Smooth muscle cell (in vitro differentiated cells): ENCODE data around the gene FAM43A. TPM values are rescaled to one million over a fixed set of nuclear protein-coding genes. Genes with fewer than 3 reads are reported as not detected.

Source experiments
- DNase-seq: peaks from one replicate; lab custom pipeline; 2025; ENCODE audit not compliant: unreplicated experiment; lab: John Stamatoyannopoulos, UW
- H2AFZ ChIP-seq: fragments of 200-600 bp; sonication (generic); 2 replicates; pipeline ENCODE4 v1.6.0; 2016; ENCODE audit warnings: antibody characterized with exemption, low read depth, mild to moderate bottlenecking
- H3F3A ChIP-seq: fragments of 200-600 bp; sonication (generic); 2 replicates; pipeline ENCODE4 v1.6.0; 2017; ENCODE audit warnings: antibody characterized with exemption, low read depth
- H3K27ac ChIP-seq: fragments of 200-600 bp; sonication (generic); 2 replicates; pipeline ENCODE4 v1.5.1; 2016; ENCODE audit warnings: low read depth, mild to moderate bottlenecking
- H3K27me3 ChIP-seq: fragments of 200-600 bp; sonication (generic); 2 replicates; pipeline ENCODE4 v1.6.1; 2016; ENCODE audit warnings: low read depth, mild to moderate bottlenecking
- H3K36me3 ChIP-seq: fragments of 200-600 bp; sonication (generic); 2 replicates; pipeline ENCODE4 v1.5.1; 2016; ENCODE audit warnings: low read depth
- H3K4me1 ChIP-seq: fragments of 200-600 bp; sonication (generic); 2 replicates; pipeline ENCODE4 v1.5.1; 2016; ENCODE audit warnings: low read depth
- H3K4me2 ChIP-seq: fragments of 200-600 bp; sonication (generic); 2 replicates; pipeline ENCODE4 v1.6.0; 2016; ENCODE audit warnings: mild to moderate bottlenecking
- H3K4me3 ChIP-seq: fragments of 200-600 bp; sonication (generic); 2 replicates; pipeline ENCODE4 v1.5.1; 2016; ENCODE audit warnings: mild to moderate bottlenecking
- H3K79me2 ChIP-seq: fragments of 200-600 bp; sonication (generic); 2 replicates; pipeline ENCODE4 v1.6.0; 2016; ENCODE audit warnings: low read depth, mild to moderate bottlenecking
- H3K9ac ChIP-seq: fragments of 200-600 bp; sonication (generic); 2 replicates; pipeline ENCODE4 v1.6.0; 2016; ENCODE audit warnings: low read depth
- H3K9me3 ChIP-seq: fragments of 200-600 bp; sonication (generic); replicated peaks from 2 replicates; pipeline ENCODE4 v1.5.1; 2016; ENCODE audit warnings: low read depth
- H4K20me1 ChIP-seq: fragments of 200-600 bp; sonication (generic); 2 replicates; pipeline ENCODE4 v1.6.0; 2016; ENCODE audit warnings: low read depth
- WGBS: methylation state at CpG from one replicate; pipeline ENCODE4 v1.1.7; 2016; ENCODE audit warnings: low lambda C conversion rate; 5-methylcytosine and 5-hydroxymethylcytosine counted together
- polyA plus RNA-seq: library from polyadenylated mRNA; unstranded; fragments of >200 nt; fragmentation: Nextera tagmentation; extraction: Ambion mirVana; gene quantifications from 2 replicates; pipeline ENCODE4 v1.2.1, GENCODE V29; 2016
- total RNA-seq: library from RNA; depleted of rRNA; stranded (reverse); fragments of >200 nt; gene quantifications from 2 replicates; pipeline ENCODE4 v1.2.3, GENCODE V29; 2014
- TF ChIP-seq, protein P1 (sequence below): fragments of 200-600 bp; sonication (generic); IDR thresholded peaks from 2 replicates; pipeline ENCODE4 v1.5.1; 2017; ENCODE audit warnings: borderline replicate concordance, mild to moderate bottlenecking, antibody characterized with exemption; ENCODE audit not compliant: insufficient read depth, poor library complexity, severe bottlenecking

FAM43A gene
- total and polyA plus RNA-seq, 2 experiments from 2014 or later: 19.0 to 73.4 TPM

DNA sequence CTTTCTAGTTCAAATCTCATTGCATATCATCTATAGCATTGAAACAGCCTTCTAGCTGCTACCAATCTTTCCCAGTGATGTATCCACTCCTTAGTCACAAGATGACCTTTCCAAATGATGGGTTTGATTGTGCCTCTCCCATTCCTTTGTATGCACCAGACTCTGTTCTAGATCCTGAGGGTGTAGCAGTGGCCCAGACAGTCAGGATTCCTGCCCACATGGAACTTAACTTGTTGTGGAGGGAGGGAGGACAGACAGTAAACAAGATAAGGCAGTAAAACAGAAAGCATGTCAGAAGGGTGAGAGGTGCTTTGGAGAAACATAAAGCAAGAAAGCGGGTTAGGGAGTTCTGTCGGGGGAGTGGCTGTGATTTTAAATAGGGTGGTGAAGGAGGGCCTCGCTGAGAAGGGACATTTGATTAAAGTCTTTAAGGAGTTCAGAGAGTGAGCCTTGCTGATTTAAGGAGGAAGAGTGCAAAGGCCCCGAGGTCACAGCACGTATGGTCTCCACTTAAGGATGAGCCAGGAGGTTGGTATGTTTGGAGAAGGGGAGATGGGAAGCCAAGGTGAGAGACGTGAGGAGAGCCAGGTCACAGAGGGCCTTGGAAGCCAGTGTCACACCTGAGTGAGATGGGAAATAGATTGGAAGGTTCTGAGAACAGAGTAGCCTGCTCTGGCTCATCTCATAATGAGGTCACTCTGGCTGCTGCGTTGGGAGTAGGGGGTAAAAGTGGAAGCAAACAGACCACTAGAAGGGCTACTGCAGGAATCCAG lies 38.3 kb downstream of the FAM43A start:
- TF ChIP-seq, protein P1, sequence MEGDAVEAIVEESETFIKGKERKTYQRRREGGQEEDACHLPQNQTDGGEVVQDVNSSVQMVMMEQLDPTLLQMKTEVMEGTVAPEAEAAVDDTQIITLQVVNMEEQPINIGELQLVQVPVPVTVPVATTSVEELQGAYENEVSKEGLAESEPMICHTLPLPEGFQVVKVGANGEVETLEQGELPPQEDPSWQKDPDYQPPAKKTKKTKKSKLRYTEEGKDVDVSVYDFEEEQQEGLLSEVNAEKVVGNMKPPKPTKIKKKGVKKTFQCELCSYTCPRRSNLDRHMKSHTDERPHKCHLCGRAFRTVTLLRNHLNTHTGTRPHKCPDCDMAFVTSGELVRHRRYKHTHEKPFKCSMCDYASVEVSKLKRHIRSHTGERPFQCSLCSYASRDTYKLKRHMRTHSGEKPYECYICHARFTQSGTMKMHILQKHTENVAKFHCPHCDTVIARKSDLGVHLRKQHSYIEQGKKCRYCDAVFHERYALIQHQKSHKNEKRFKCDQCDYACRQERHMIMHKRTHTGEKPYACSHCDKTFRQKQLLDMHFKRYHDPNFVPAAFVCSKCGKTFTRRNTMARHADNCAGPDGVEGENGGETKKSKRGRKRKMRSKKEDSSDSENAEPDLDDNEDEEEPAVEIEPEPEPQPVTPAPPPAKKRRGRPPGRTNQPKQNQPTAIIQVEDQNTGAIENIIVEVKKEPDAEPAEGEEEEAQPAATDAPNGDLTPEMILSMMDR: no peak
- DNase-seq: no peak
- H3K9ac ChIP-seq: no peak overlapping the region
- no peak overlapping the region for H3K4me2 ChIP-seq
- no peaks in the 10 kb centered on the region for H3K36me3 ChIP-seq
- no peaks in the 10 kb centered on the region for H4K20me1 ChIP-seq
- no peaks in the 10 kb centered on the region for H3K79me2 ChIP-seq
- no peak overlapping the region for H3K27ac ChIP-seq
- no peak overlapping the region for H3K4me3 ChIP-seq
- H3K27me3 ChIP-seq: no peaks in the 10 kb centered on the region
- H3K4me1 ChIP-seq: peaks cover 4% of the 10 kb centered on the region
- WGBS: 53% methylated on average over 7 of the region's 7 CpGs
- peaks cover 7% of the 10 kb centered on the region for H3F3A ChIP-seq
- H3K9me3 ChIP-seq: no peaks in the 10 kb centered on the region
- no peak overlapping the region for H2AFZ ChIP-seq

DNA sequence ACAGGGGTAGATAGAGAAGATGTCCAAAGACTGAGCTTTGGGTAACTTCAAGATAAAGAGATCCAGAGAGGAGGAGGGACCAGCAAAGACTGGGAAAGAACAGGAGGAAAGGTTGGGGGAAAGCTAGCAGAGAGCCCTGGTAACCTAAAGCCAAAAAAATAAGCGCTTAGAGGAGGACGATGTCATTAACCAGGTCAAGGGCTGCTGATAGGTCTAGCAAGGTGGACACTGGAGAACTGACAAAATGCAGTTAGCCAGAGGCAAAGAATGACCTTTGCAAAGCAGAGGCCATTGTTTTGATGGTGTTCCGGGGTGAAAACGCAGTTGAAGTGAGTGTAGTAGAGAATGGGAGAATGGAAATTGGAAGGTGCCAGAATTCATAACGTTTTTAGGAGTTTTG lies 39.7 kb downstream of the FAM43A start:
- Histone ChIP-seq H2AFZ (no peak overlapping the region), H4K20me1 (no peaks in the 10 kb centered on the region), H3F3A (peaks cover 7% of the 10 kb centered on the region), H3K9ac (no peak overlapping the region), H3K79me2 (no peaks in the 10 kb centered on the region), H3K27me3 (no peaks in the 10 kb centered on the region), H3K27ac (no peak overlapping the region), H3K36me3 (no peaks in the 10 kb centered on the region), H3K4me1 (peaks cover 4% of the 10 kb centered on the region), H3K4me2 (no peak overlapping the region), H3K4me3 (no peak overlapping the region), H3K9me3 (no peaks in the 10 kb centered on the region)
- DNase-seq: no peak
- TF ChIP-seq, protein P1: no peak
- 61% methylated on average over 5 of the region's 5 CpGs for WGBS

DNA sequence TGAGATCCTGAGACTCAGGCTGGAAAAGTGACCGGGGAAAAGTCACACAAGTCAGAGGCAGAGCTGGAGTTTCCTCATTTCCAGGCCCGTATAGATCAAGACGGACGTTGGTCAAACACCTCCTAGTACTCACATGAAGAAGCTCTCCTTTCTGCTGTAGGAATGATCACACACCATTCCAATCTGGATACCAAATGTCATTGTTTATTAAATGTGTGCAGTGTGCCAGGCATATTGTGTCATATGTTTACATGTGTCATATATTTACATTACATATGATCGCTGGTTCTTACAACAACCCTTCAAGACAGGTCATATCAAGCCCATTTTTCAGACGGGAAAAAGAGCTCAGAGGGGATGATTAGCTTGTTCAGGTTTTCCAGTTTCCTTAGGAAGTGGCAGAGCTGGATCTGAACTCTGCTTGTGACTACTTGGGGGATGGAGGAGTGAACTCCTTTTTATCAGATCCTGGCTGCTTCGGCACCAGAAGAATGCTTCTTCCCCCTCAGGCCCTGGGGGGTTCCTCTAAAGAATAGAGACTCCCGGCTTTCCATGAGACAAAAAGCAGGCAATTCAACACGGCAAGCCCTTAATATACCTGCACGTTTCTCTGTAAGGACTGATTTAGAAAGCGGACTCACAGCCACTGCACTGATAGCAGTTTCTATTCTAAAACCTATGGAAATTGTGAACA lies 41.9 kb downstream of the FAM43A start:
- Histone ChIP-seq H3K4me3 (no peak overlapping the region), H3K27me3 (no peaks in the 10 kb centered on the region), H4K20me1 (no peaks in the 10 kb centered on the region), H3K79me2 (no peaks in the 10 kb centered on the region), H3K27ac (peak overlapping the region; percentile 60), H3K9me3 (no peaks in the 10 kb centered on the region), H3K36me3 (no peaks in the 10 kb centered on the region), H3K4me2 (no peak overlapping the region), H3K9ac (no peak overlapping the region), H3K4me1 (peaks cover 7% of the 10 kb centered on the region), H2AFZ (no peak overlapping the region), H3F3A (peaks cover 7% of the 10 kb centered on the region)
- TF ChIP-seq, protein P1: no peak
- no peak for DNase-seq
- 66% methylated on average over 11 of the region's 11 CpGs for WGBS
